Erythroblast (primary cell): ENCODE data around the gene TRIP10.

ENCODE experiments used
- GATA1 ChIP-seq: IDR thresholded peaks from 2 replicates; pipeline ENCODE4 v1.6.1; 2011; ENCODE audit warnings: low read depth, mild to moderate bottlenecking, control low read depth, low read length, moderate library complexity
- POLR2A ChIP-seq: IDR thresholded peaks from 2 replicates; pipeline ENCODE4 v1.6.1; 2011; ENCODE audit warnings: mild to moderate bottlenecking, low read length

- TF ChIP-seq POLR2A (no peak), GATA1 (no peak)
These were observed 6.6 kb upstream of the TRIP10 start for GRCh38 chr19:6732803-6733337.
